ENCODE data around the gene SDF2L1.

Gene SDF2L1

GRCh38 chr22:21660904-21661303 is 18.8 kb downstream of the SDF2L1 start:
- FAIRE-seq (no peak), DNase-seq (ENCODE audit: insufficient read length, low spot score) (no peak)
- TF ChIP-seq CTCF (IDR thresholded peaks at IDR 0.05; ENCODE audit: insufficient read depth, missing control alignments) = no peak

- no peak for TF ChIP-seq CTCF (IDR thresholded peaks at IDR 0.05; ENCODE audit: insufficient read depth, missing control alignments)
- DNase-seq (ENCODE audit: insufficient read length, low spot score) = no peak
- no peak for FAIRE-seq
Observed at GRCh38 chr22:21661991-21662390, 19.9 kb downstream of the SDF2L1 start.

GRCh38 chr22:21663738-21664137 is 21.6 kb downstream of the SDF2L1 start:
- TF ChIP-seq CTCF (IDR thresholded peaks at IDR 0.05; ENCODE audit: insufficient read depth, missing control alignments) = no peak
- DNase-seq (ENCODE audit: insufficient read length, low spot score) (no peak), FAIRE-seq (no peak)

GRCh38 chr22:21665047-21665851 is 23.1 kb downstream of the SDF2L1 start:
- FAIRE-seq = no peak
- no peak for TF ChIP-seq CTCF (IDR thresholded peaks at IDR 0.05; ENCODE audit: insufficient read depth, missing control alignments)
- DNase-seq (ENCODE audit: insufficient read length, low spot score) = no peak

GRCh38 chr22:21666786-21667185 is 24.7 kb downstream of the SDF2L1 start:
- DNase-seq (ENCODE audit: insufficient read length, low spot score) (no peak), FAIRE-seq (no peak)
- no peak for TF ChIP-seq CTCF (IDR thresholded peaks at IDR 0.05; ENCODE audit: insufficient read depth, missing control alignments)

GRCh38 chr22:21669026-21669425 is 26.9 kb downstream of the SDF2L1 start:
- no peak for FAIRE-seq
- TF ChIP-seq CTCF (IDR thresholded peaks at IDR 0.05; ENCODE audit: insufficient read depth, missing control alignments) = no peak
- DNase-seq (ENCODE audit: insufficient read length, low spot score) = no peak

GRCh38 chr22:21672107-21672629 is 30.1 kb downstream of the SDF2L1 start:
- DNase-seq (ENCODE audit: insufficient read length, low spot score) (no peak), FAIRE-seq (no peak)

More at GRCh38 chr22:21672107-21672629, 30.1 kb downstream of the SDF2L1 start:
- no peak for TF ChIP-seq CTCF (IDR thresholded peaks at IDR 0.05; ENCODE audit: insufficient read depth, missing control alignments)
